SU-DHL-6 (cell line): ENCODE measurements around the gene ITPR2.

Source experiments
- H2AFZ ChIP-seq: fragments of 200-600 bp; sonication (generic); 2 replicates; pipeline ENCODE4 v1.6.1; 2014; ENCODE audit warnings: low read depth, mild to moderate bottlenecking, moderate library complexity, mixed read lengths, antibody characterized with exemption, low read length; ENCODE audit not compliant: severe bottlenecking
- H3F3A ChIP-seq: fragments of 200-600 bp; shearing (Covaris generic); 2 replicates; pipeline ENCODE4 v1.6.0; 2016; ENCODE audit warnings: antibody characterized with exemption, mild to moderate bottlenecking; ENCODE audit not compliant: insufficient read depth
- H3K27ac ChIP-seq: fragments of 200-600 bp; sonication (generic); 2 replicates; pipeline ENCODE4 v1.5.1; 2016; ENCODE audit warnings: low read depth, mild to moderate bottlenecking, low read length, moderate library complexity, mixed read lengths
- H3K27me3 ChIP-seq: fragments of 200-600 bp; sonication (generic), shearing (Covaris generic); 2 replicates; pipeline ENCODE4 v1.6.0; 2014; ENCODE audit warnings: mild to moderate bottlenecking, low read length
- H3K36me3 ChIP-seq: fragments of 200-600 bp; sonication (generic); 2 replicates; pipeline ENCODE4 v1.6.1; 2014; ENCODE audit warnings: mild to moderate bottlenecking, low read length, mixed read lengths
- H3K4me2 ChIP-seq: fragments of 300-600, 200-600 bp; shearing (Covaris generic), sonication (generic); 2 replicates; pipeline ENCODE4 v1.6.0; 2014; ENCODE audit warnings: low read length, low read depth, mild to moderate bottlenecking; ENCODE audit not compliant: poor library complexity, severe bottlenecking
- H3K4me3 ChIP-seq: fragments of 200-600 bp; sonication (generic); 2 replicates; pipeline ENCODE4 v1.5.1; 2014; ENCODE audit warnings: antibody characterized with exemption, low read length, mild to moderate bottlenecking, mixed read lengths; ENCODE audit not compliant: insufficient read depth, poor library complexity, severe bottlenecking
- H3K79me2 ChIP-seq: fragments of 200-600 bp; sonication (generic); 2 replicates; pipeline ENCODE4 v1.6.1; 2014; ENCODE audit warnings: mild to moderate bottlenecking, low read length, moderate library complexity; ENCODE audit not compliant: insufficient read depth
- H3K9ac ChIP-seq: fragments of 200-600 bp; sonication (generic); 2 replicates; pipeline ENCODE4 v1.7.0; 2014; ENCODE audit warnings: mild to moderate bottlenecking, low read length
- H3K9me2 ChIP-seq: fragments of 200-600 bp; sonication (generic); replicated peaks from 2 replicates; pipeline ENCODE4 v1.6.1; 2014; ENCODE audit warnings: low read length; ENCODE audit not compliant: insufficient read depth
- H3K9me3 ChIP-seq: fragments of 200-600 bp; sonication (generic); 2 replicates; pipeline ENCODE4 v1.6.1; 2014; ENCODE audit warnings: low read length, mixed read lengths; ENCODE audit not compliant: insufficient read depth
- H4K20me1 ChIP-seq: fragments of 200-600 bp; sonication (generic); 2 replicates; pipeline ENCODE4 v1.6.1; 2014; ENCODE audit warnings: low read depth, mild to moderate bottlenecking, antibody characterized with exemption, low read length, moderate library complexity, mixed read lengths
- EZH2phosphoT487 ChIP-seq: fragments of 200-600 bp; sonication (generic), shearing (Covaris generic); conservative IDR thresholded peaks from 2 replicates; pipeline ENCODE4 v1.6.1; 2018; ENCODE audit warnings: mild to moderate bottlenecking, antibody characterized with exemption, low read length, moderate library complexity, mixed read lengths
- TF ChIP-seq, protein P1 (sequence below): fragments of 200-600 bp; sonication (generic); IDR thresholded peaks from one replicate; pipeline ENCODE4 v1.5.1; 2017; ENCODE audit warnings: antibody characterized with exemption, mild to moderate bottlenecking, low read length, moderate library complexity; ENCODE audit not compliant: insufficient read depth, poor library complexity, severe bottlenecking

ITPR2 gene

DNA sequence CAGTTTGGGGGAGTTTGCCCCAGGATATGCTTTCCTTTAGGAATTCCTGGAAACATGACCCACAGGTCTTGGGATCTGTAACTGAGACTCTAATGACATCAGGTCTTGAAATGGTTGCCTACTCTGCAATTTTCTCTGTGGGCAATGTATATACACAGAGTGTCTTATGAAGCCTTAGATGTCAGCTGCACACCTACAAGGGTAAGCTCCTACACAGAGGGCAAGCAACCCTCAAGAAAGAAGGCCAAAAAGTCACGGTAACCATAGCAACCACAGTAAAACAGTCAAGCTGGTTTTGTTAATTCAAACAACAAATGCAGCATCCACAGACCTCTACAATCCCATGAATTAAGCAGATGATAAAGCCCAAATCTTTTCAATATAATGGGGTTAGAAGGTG lies 344.6 kb downstream of the ITPR2 start:
- Histone ChIP-seq H3K9me3 (no peaks in the 10 kb centered on the region), H3K27me3 (no peaks in the 10 kb centered on the region), H3K36me3 (no peaks in the 10 kb centered on the region), H3K4me3 (no peak overlapping the region), H2AFZ (no peak overlapping the region), H3F3A (no peaks in the 10 kb centered on the region), H4K20me1 (no peaks in the 10 kb centered on the region), H3K9ac (no peak overlapping the region), H3K4me2 (no peak overlapping the region), H3K79me2 (no peaks in the 10 kb centered on the region), H3K9me2 (no peaks in the 10 kb centered on the region), H3K27ac (no peak overlapping the region)
- no peak for TF ChIP-seq EZH2phosphoT487
- TF ChIP-seq, protein P1, sequence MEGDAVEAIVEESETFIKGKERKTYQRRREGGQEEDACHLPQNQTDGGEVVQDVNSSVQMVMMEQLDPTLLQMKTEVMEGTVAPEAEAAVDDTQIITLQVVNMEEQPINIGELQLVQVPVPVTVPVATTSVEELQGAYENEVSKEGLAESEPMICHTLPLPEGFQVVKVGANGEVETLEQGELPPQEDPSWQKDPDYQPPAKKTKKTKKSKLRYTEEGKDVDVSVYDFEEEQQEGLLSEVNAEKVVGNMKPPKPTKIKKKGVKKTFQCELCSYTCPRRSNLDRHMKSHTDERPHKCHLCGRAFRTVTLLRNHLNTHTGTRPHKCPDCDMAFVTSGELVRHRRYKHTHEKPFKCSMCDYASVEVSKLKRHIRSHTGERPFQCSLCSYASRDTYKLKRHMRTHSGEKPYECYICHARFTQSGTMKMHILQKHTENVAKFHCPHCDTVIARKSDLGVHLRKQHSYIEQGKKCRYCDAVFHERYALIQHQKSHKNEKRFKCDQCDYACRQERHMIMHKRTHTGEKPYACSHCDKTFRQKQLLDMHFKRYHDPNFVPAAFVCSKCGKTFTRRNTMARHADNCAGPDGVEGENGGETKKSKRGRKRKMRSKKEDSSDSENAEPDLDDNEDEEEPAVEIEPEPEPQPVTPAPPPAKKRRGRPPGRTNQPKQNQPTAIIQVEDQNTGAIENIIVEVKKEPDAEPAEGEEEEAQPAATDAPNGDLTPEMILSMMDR = no peak

GRCh38 chr12:26473291-26473690 lies 359.7 kb downstream of the ITPR2 start:
- Histone ChIP-seq H3K36me3 (no peaks in the 10 kb centered on the region), H3K9me3 (no peaks in the 10 kb centered on the region), H3K4me2 (peak overlapping the region; percentile 59), H3F3A (peaks cover 21% of the 10 kb centered on the region; the same call in 1 of the 2 replicates), H3K27ac (peak overlapping the region; percentile 88), H2AFZ (peak overlapping the region; percentile 78), H3K9ac (peak overlapping the region; percentile 33), H3K27me3 (no peaks in the 10 kb centered on the region), H4K20me1 (no peaks in the 10 kb centered on the region), H3K9me2 (no peaks in the 10 kb centered on the region), H3K4me3 (peak overlapping the region; percentile 15), H3K79me2 (no peaks in the 10 kb centered on the region)
- TF ChIP-seq, protein P1 = no peak
- TF ChIP-seq EZH2phosphoT487 = no peak

DNA sequence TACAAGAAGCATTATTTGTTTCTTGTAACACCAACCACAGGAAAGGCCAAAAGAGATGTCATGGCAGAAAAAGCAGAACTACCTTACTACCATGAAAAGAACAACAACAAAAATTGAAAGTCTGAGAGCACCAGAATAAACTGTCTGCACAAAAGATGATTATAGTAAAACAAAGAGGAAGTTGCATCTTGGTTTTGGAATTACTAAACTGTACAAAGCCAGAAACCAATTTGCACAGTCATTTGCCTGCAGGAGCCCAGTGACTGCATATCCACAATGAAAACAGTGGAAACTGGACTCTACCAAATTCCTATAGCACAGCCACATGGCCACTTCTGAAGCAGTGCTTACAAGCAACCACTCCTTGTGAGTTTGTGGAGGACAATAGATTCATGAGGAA lies 361.4 kb downstream of the ITPR2 start:
- peaks cover 21% of the 10 kb centered on the region; the same call in 1 of the 2 replicates for H3F3A ChIP-seq
- H3K36me3 ChIP-seq = no peaks in the 10 kb centered on the region
- peak overlapping the region; percentile 32 for H3K9ac ChIP-seq
- H3K9me3 ChIP-seq = no peaks in the 10 kb centered on the region
- peak overlapping the region; percentile 9 for H3K4me3 ChIP-seq
- no peaks in the 10 kb centered on the region for H4K20me1 ChIP-seq
- peak overlapping the region; percentile 88 for H3K27ac ChIP-seq
- peak overlapping the region; percentile 59 for H3K4me2 ChIP-seq
- H3K27me3 ChIP-seq = no peaks in the 10 kb centered on the region
- TF ChIP-seq EZH2phosphoT487 = no peak
- TF ChIP-seq, protein P1 = no peak
- no peaks in the 10 kb centered on the region for H3K9me2 ChIP-seq
- no peaks in the 10 kb centered on the region for H3K79me2 ChIP-seq
- H2AFZ ChIP-seq = peak overlapping the region; percentile 17
